Heart right ventricle (tissue), 16 donors: Measurements from ENCODE around the gene RBP2. TPM values are rescaled to one million over a fixed set of nuclear protein-coding genes. Genes with fewer than 3 reads are reported as not detected.
A peak's percentile ranks its signal among the peaks of the same experiment; 100 is the strongest.

Experiments used
- ATAC-seq, 8 donors: fragments of 200-7000 bp; cut with Tn5 transposase; one replicate each; pipeline ENCODE4 v1.9.1; 2020; ENCODE audit warnings: mild to moderate bottlenecking in 8 of 8, moderate library complexity in 8 of 8, moderate number of reproducible peaks in 1 of 8
- DNase-seq, 2 donors: peaks; one replicate each; pipeline ENCODE4 v3.0.0-alpha.2; 2020
- H3K27ac ChIP-seq, 10 donors: fragments of 200-600 bp; sonication (generic) in 2 of 10; one replicate each; pipeline versions ENCODE4 v1.5.0 to v1.8.0; 2020 to 2022; ENCODE audit warnings: mild to moderate bottlenecking in 3 of 10
- H3K27me3 ChIP-seq, 7 donors: fragments of 200-600 bp; one replicate each; pipeline ENCODE4 v1.8.0; 2021 to 2022; ENCODE audit warnings: mild to moderate bottlenecking in 2 of 7
- H3K36me3 ChIP-seq, 9 donors: fragments of 200-600 bp; sonication (generic) in 1 of 9; one replicate each; pipeline versions ENCODE4 v1.5.0 to v1.8.0; 2020 to 2022; ENCODE audit warnings: mild to moderate bottlenecking in 2 of 9
- H3K4me1 ChIP-seq, 9 donors: fragments of 200-600 bp; sonication (generic) in 1 of 9; one replicate each; pipeline versions ENCODE4 v1.5.0 to v1.8.0; 2020 to 2022; ENCODE audit warnings: mild to moderate bottlenecking in 4 of 9
- H3K4me3 ChIP-seq, 10 donors: fragments of 200-600 bp; sonication (generic) in 2 of 10; one replicate each; pipeline versions ENCODE4 v1.5.0 to v1.8.0; 2020 to 2022; ENCODE audit warnings: mild to moderate bottlenecking in 7 of 10, moderate library complexity in 2 of 10
- H3K9me3 ChIP-seq, 11 donors: fragments of 200-600 bp in 10 of 11; sonication (generic) in 2 of 11; one replicate each; pipeline versions ENCODE4 v1.5.0 to v1.8.0; 2013 to 2022; ENCODE audit warnings: mild to moderate bottlenecking in 2 of 11, control low read depth in 1 of 11, moderate library complexity in 1 of 11
- CTCF ChIP-seq, 9 donors: fragments of 200-600 bp; sonication (generic) in 2 of 9; IDR thresholded peaks; one replicate each; pipeline versions ENCODE4 v1.5.0 to v1.8.0; 2021 to 2022; ENCODE audit warnings: antibody characterized with exemption in 9 of 9, mild to moderate bottlenecking in 5 of 9, moderate library complexity in 1 of 9
- WGBS, 2 donors: extraction: QIAGEN DNeasy Blood & Tissue Kit; methylation state at CpG; one replicate each; pipeline ENCODE4 v1.1.7; 2013; ENCODE audit warnings: inconsistent platforms in 1 of 2; 5-methylcytosine and 5-hydroxymethylcytosine counted together
- intact Hi-C, 10 donors: fragments of 100-400 bp; cut with DNase I; formaldehyde crosslinking; loops; one replicate each; pipeline versions ENCODE4 v1.11.1 to v1.14.2; 2022
- polyA plus RNA-seq, 2 donors: library from polyadenylated mRNA; stranded (reverse); fragments of 200-250 nt; gene quantifications; one replicate each; pipeline ENCODE4 v1.2.3, GENCODE V29; 2013
- total RNA-seq, 10 donors: library from RNA; stranded (reverse); fragmentation: NEBNext Ultra II Directional in 3 of 10; extraction: Animal tissue kit (Norgen Biotek cat#: 25700) in 3 of 10; gene quantifications; one replicate each; pipeline versions ENCODE4 v1.2.1 to v1.2.4, GENCODE V29; 2021 to 2023
- donor health status: Arrhythmogenic right ventricular cardiomyopathy.
- donor health status: ischemic (EF 13 %, LVEDD 7.1; RV severe dilation, severe dysfunction).
- donor health status: healthy with polysubstance abuse.
- donor health status: DM: no; HTN: yes; CAD: no.
- donor health status: DM: no; HTN: no; CAD: no.
- donor health status: ischemic (EF 25% LVEDD 6.9; RV normal size, moderate dysfunction).
- donor health status: ischemic (EF 25% LVEDD 5.7; RV mildly dilated, moderate dysfunction).
- donor health status: healthy.
- donor health status: DM: yes; HTN: yes; CAD: no.
- donor health status: Ischemic cardiomyopathy.
- donor health status: ischemic (EF 35%, LVEDD 5.7; RV mildly dilated, moderate dysfunction).
- donor health status: nonischemic (EF 11% LVEDD 7.7; RV severe dilation, severe dysfunction).
- donor health status: DM: yes; HTN: yes; CAD: no.
- donor health status: PGD.
- donor health status: ischemic (EF 29% LVEDD 5.4; RV normal size, mild dysfunction).
- donor health status: nonischemic (EF 23%, LVEDD 6.1; RV moderate dilation, normal function).

Gene RBP2
- total and polyA plus RNA-seq, 12 donors = not detected

GRCh38 chr3:139458348-139458747, 18.0 kb downstream of the RBP2 start:
- no peaks in the 10 kb centered on the region for H3K27me3 ChIP-seq
- DNase-seq (no peak), ATAC-seq (no peak)
- no peak for TF ChIP-seq CTCF (IDR thresholded peaks at IDR 0.05)
- H3K4me1 ChIP-seq = peaks cover 0 to 3% (median 0%) of the 10 kb centered on the region in 9 donors
- 84 to 88% methylated on average over 7 of the region's 7 CpGs for WGBS, 2 donors
- intact Hi-C loops = no loop called here
- H3K9me3 ChIP-seq = no peaks in the 10 kb centered on the region
- no peaks in the 10 kb centered on the region for H3K36me3 ChIP-seq
- H3K27ac ChIP-seq = no peak overlapping the region
- H3K4me3 ChIP-seq = no peak overlapping the region

- ATAC-seq = no peak
- Histone ChIP-seq H3K4me1 (peaks cover 0 to 3% (median 0%) of the 10 kb centered on the region in 9 donors), H3K27ac (no peak overlapping the region), H3K36me3 (no peaks in the 10 kb centered on the region), H3K4me3 (no peak overlapping the region), H3K9me3 (no peaks in the 10 kb centered on the region), H3K27me3 (no peaks in the 10 kb centered on the region)
- 74 to 79% methylated on average over 3 of the region's 3 CpGs for WGBS, 2 donors
- intact Hi-C loops = no loop called here
- no peak for TF ChIP-seq CTCF (IDR thresholded peaks at IDR 0.05)
- DNase-seq = no peak
These were observed 19.2 kb downstream of the RBP2 start for GRCh38 chr3:139457066-139457465.

GRCh38 chr3:139456386-139456785, 19.9 kb downstream of the RBP2 start:
- Histone ChIP-seq H3K4me3 (no peak overlapping the region), H3K4me1 (peaks cover 0 to 3% (median 0%) of the 10 kb centered on the region in 9 donors), H3K27me3 (no peaks in the 10 kb centered on the region), H3K9me3 (no peaks in the 10 kb centered on the region), H3K27ac (no peak overlapping the region), H3K36me3 (no peaks in the 10 kb centered on the region)
- 71 to 72% methylated on average over 4 of the region's 4 CpGs for WGBS, 2 donors
- ATAC-seq (no peak), DNase-seq (no peak)
- TF ChIP-seq CTCF (IDR thresholded peaks at IDR 0.05) = no peak
- intact Hi-C loops = no loop called here

- no peaks in the 10 kb centered on the region for H3K27me3 ChIP-seq
- no peak overlapping the region for H3K27ac ChIP-seq
- H3K4me3 ChIP-seq = no peak overlapping the region
- TF ChIP-seq CTCF (IDR thresholded peaks at IDR 0.05) = peak in 4 of 9 donors; percentile 10 to 20 (median 15)
- no peaks in the 10 kb centered on the region for H3K9me3 ChIP-seq
- no peaks in the 10 kb centered on the region for H3K36me3 ChIP-seq
- WGBS, 2 donors = 67 to 74% methylated on average over 3 of the region's 3 CpGs
- intact Hi-C loops = no loop called here
- H3K4me1 ChIP-seq = peaks cover 0 to 3% (median 0%) of the 10 kb centered on the region in 9 donors
- ATAC-seq (peak in 1 of 8 donors; percentile 37), DNase-seq (no peak)
These were observed 20.5 kb downstream of the RBP2 start for GRCh38 chr3:139455855-139456254.
